WTC11 (cell line): ENCODE results near the gene CCSER2. TPM values are rescaled to one million over a fixed set of nuclear protein-coding genes. Genes with fewer than 3 reads are reported as not detected.
"Not testable (repeated sequence)": the region's sequence is repeated elsewhere in the genome, so short reads cannot be mapped to it uniquely, and the experiment has no call there.

Experiments used
- ATAC-seq: fragments of 200-7000 bp; cut with Tn5 transposase; 2 replicates; pipeline ENCODE4 v1.10.0; 2021; ENCODE audit warnings: mild to moderate bottlenecking, moderate library complexity
- CTCF ChIA-PET: fragments of 300-600 bp; sonication (Branson Sonifier 250); formaldehyde crosslinking; loops from one replicate; lab custom pipeline; 2021; ENCODE audit warnings: antibody characterized with exemption; lab: Charles Lee
- POLR2A ChIA-PET: fragments of 350-600 bp; sonication (Branson Sonifier 250); formaldehyde crosslinking; loops from one replicate; lab custom pipeline; 2021; ENCODE audit warnings: antibody characterized with exemption; lab: Charles Lee
- DNase-seq: peaks from one replicate; pipeline ENCODE4 v3.0.0; 2021; ENCODE audit warnings: low spot score
- H3K27ac Mint-ChIP-seq: 2 replicates; pipeline ENCODE4 v1.8.0; 2021; ENCODE audit warnings: mixed read lengths
- H3K27me3 Mint-ChIP-seq: 2 replicates; pipeline ENCODE4 v1.8.0; 2021; ENCODE audit warnings: low read depth, mild to moderate bottlenecking, moderate library complexity, mixed read lengths
- H3K36me3 Mint-ChIP-seq: 2 replicates; pipeline ENCODE4 v1.8.0; 2021; ENCODE audit warnings: mixed read lengths
- H3K4me1 Mint-ChIP-seq: 2 replicates; pipeline ENCODE4 v1.8.0; 2022; ENCODE audit warnings: mixed read lengths
- H3K4me3 Mint-ChIP-seq: 2 replicates; pipeline ENCODE4 v1.8.0; 2021; ENCODE audit warnings: mild to moderate bottlenecking, moderate library complexity, mixed read lengths
- H3K9me3 Mint-ChIP-seq: 2 replicates; pipeline ENCODE4 v1.8.0; 2021; ENCODE audit warnings: mixed read lengths
- ATF1 ChIP-seq: sonication (generic); formaldehyde crosslinking; IDR thresholded peaks from 2 replicates; pipeline ENCODE4 v1.8.1; 2023; ENCODE audit warnings: mild to moderate bottlenecking, moderate library complexity, missing genetic modification reagents
- CDX4 ChIP-seq: fragments of 250-450 bp; sonication (Bioruptor Pico); IDR thresholded peaks from 2 replicates; pipeline ENCODE4 v1.9.0; 2021; ENCODE audit warnings: moderate library complexity, mild to moderate bottlenecking, inconsistent platforms, borderline replicate concordance
- E2F1 ChIP-seq: sonication (generic); formaldehyde crosslinking; IDR thresholded peaks from 2 replicates; pipeline ENCODE4 v1.8.0; 2022; ENCODE audit warnings: mild to moderate bottlenecking, missing genetic modification reagents
- FOXJ3 ChIP-seq: sonication (generic); formaldehyde crosslinking; IDR thresholded peaks from 2 replicates; pipeline ENCODE4 v1.9.0; 2021; ENCODE audit warnings: missing genetic modification reagents, mild to moderate bottlenecking, borderline replicate concordance
- FOXK1 ChIP-seq: sonication (generic); formaldehyde crosslinking; IDR thresholded peaks from 2 replicates; pipeline ENCODE4 v1.8.0; 2022; ENCODE audit warnings: mild to moderate bottlenecking, moderate library complexity, missing genetic modification reagents
- MAX ChIP-seq: sonication (generic); formaldehyde crosslinking; IDR thresholded peaks from 2 replicates; pipeline ENCODE4 v1.8.0; 2022; ENCODE audit warnings: mild to moderate bottlenecking, missing genetic modification reagents
- MXD4 ChIP-seq: fragments of 250-450 bp; sonication (Bioruptor Pico); IDR thresholded peaks from 2 replicates; pipeline ENCODE4 v1.8.0; 2021; ENCODE audit warnings: mild to moderate bottlenecking, moderate library complexity, borderline replicate concordance
- NFYB ChIP-seq: sonication (generic); formaldehyde crosslinking; conservative IDR thresholded peaks from 2 replicates; pipeline ENCODE4 v1.8.0; 2022; ENCODE audit warnings: low read depth, missing genetic modification reagents
- RELA ChIP-seq: sonication (generic); formaldehyde crosslinking; IDR thresholded peaks from 2 replicates; pipeline ENCODE4 v1.8.1; 2022; ENCODE audit warnings: missing genetic modification reagents, mild to moderate bottlenecking, borderline replicate concordance
- SMAD3 ChIP-seq: sonication (generic); formaldehyde crosslinking; IDR thresholded peaks from 2 replicates; pipeline ENCODE4 v1.8.0; 2022; ENCODE audit warnings: missing genetic modification reagents, mild to moderate bottlenecking, borderline replicate concordance
- TCF7 ChIP-seq: sonication (generic); formaldehyde crosslinking; IDR thresholded peaks from 2 replicates; pipeline ENCODE4 v1.8.0; 2022; ENCODE audit warnings: mild to moderate bottlenecking, low read depth, missing genetic modification reagents, moderate library complexity
- TEAD1 ChIP-seq: sonication (generic); formaldehyde crosslinking; IDR thresholded peaks from 2 replicates; pipeline ENCODE4 v1.8.0; 2022; ENCODE audit warnings: mild to moderate bottlenecking, missing genetic modification reagents
- ZBTB21 ChIP-seq: sonication (generic); formaldehyde crosslinking; IDR thresholded peaks from 2 replicates; pipeline ENCODE4 v1.8.1; 2023; ENCODE audit warnings: mild to moderate bottlenecking, missing genetic modification reagents, borderline replicate concordance
- ZNF219 ChIP-seq: sonication (generic); formaldehyde crosslinking; IDR thresholded peaks from 2 replicates; pipeline ENCODE4 v1.8.0; 2023; ENCODE audit warnings: missing genetic modification reagents, mild to moderate bottlenecking, borderline replicate concordance
- ZNF317 ChIP-seq: sonication (generic); formaldehyde crosslinking; IDR thresholded peaks from 2 replicates; pipeline ENCODE4 v1.8.1; 2023; ENCODE audit warnings: low read depth, mild to moderate bottlenecking, moderate library complexity, missing genetic modification reagents, borderline replicate concordance
- ZNF425 ChIP-seq: fragments of 250-450 bp; sonication (Bioruptor Pico); conservative IDR thresholded peaks from 2 replicates; pipeline ENCODE4 v1.9.0; 2021; ENCODE audit warnings: mild to moderate bottlenecking
- ZSCAN18 ChIP-seq: fragments of 250-450 bp; sonication (Bioruptor Pico); IDR thresholded peaks from 2 replicates; pipeline ENCODE4 v2.1.2; 2022; ENCODE audit warnings: mild to moderate bottlenecking, moderate library complexity
- total RNA-seq: library from RNA; stranded (reverse); gene quantifications from 3 replicates; pipeline ENCODE4 v1.2.3, GENCODE V29; 2021

The CCSER2 gene
- total RNA-seq, 1 experiment from 2014 or later = 30.6 TPM

- TF ChIP-seq ZNF425 (CRISPR knock-in tag) (no peak), MXD4 (CRISPR knock-in tag) (no peak), MAX (CRISPR knock-in tag) (no peak), ZNF219 (CRISPR knock-in tag) (no peak), ZSCAN18 (no peak), ZBTB21 (CRISPR knock-in tag) (no peak), SMAD3 (CRISPR knock-in tag) (no peak), CDX4 (CRISPR knock-in tag) (no peak), NFYB (CRISPR knock-in tag) (no peak), TEAD1 (CRISPR knock-in tag) (no peak)
- TF ChIP-seq, all 79 proteins: peak for 0
Measured at GRCh38 chr10:84440781-84441180, 112.4 kb downstream of the CCSER2 start (continued).

- H3K27me3 Mint-ChIP-seq = no peaks in the 10 kb centered on the region
- ATAC-seq (peak; percentile 64), DNase-seq (no peak)
- H3K36me3 Mint-ChIP-seq = peaks cover 9% of the 10 kb centered on the region
- TF ChIP-seq ATF1 (CRISPR knock-in tag) (no peak), ZNF219 (CRISPR knock-in tag) (no peak)
- 0 out of 2 replicates have a peak overlapping the region, but pooled peaks have one; percentile 6 for H3K27ac Mint-ChIP-seq
- ChIA-PET POLR2A (no interaction called here), CTCF (interaction anchor here (0.8 to 1.2 kb wide), 2 partner anchors 18 to 89 kb away, joined by 3 to 7 read pairs; no protein-coding TSS in a partner anchor)
- no peak overlapping the region for H3K4me3 Mint-ChIP-seq
- H3K9me3 Mint-ChIP-seq = peaks cover 6% of the 10 kb centered on the region
- H3K4me1 Mint-ChIP-seq = peaks cover 14% of the 10 kb centered on the region
Measured at GRCh38 chr10:84447701-84448400, 119.5 kb downstream of the CCSER2 start.

GRCh38 chr10:84449351-84449750, 121.0 kb downstream of the CCSER2 start:
- CTCF ChIA-PET = interaction anchor here (1.0 to 1.2 kb wide), 2 partner anchors 19 to 88 kb away, joined by 3 read pairs; no protein-coding TSS in a partner anchor

GRCh38 chr10:84452003-84452402, 123.6 kb downstream of the CCSER2 start:
- H3K4me3 Mint-ChIP-seq = no peak overlapping the region
- ATAC-seq (no peak), DNase-seq (no peak)
- no peak overlapping the region for H3K27ac Mint-ChIP-seq
- H3K4me1 Mint-ChIP-seq = peaks cover 18% of the 10 kb centered on the region
- ChIA-PET POLR2A (no interaction called here), CTCF (no interaction called here)
- peaks cover 5% of the 10 kb centered on the region for H3K9me3 Mint-ChIP-seq
- TF ChIP-seq ZNF317 (CRISPR knock-in tag) = no peak
- no peak for TF ChIP-seq FOXK1 (CRISPR knock-in tag)
- no peak for TF ChIP-seq TCF7 (CRISPR knock-in tag)
- TF ChIP-seq ZBTB21 (CRISPR knock-in tag) = no peak
- TF ChIP-seq E2F1 (CRISPR knock-in tag) = no peak
- TF ChIP-seq FOXJ3 = no peak
- TF ChIP-seq RELA (CRISPR knock-in tag) = no peak
- H3K27me3 Mint-ChIP-seq = no peaks in the 10 kb centered on the region
- peaks cover 4% of the 10 kb centered on the region; the same call in 1 of the 2 replicates for H3K36me3 Mint-ChIP-seq

More at GRCh38 chr10:84449351-84449750, 121.0 kb downstream of the CCSER2 start:
- not testable (repeated sequence) for H3K27ac Mint-ChIP-seq, DNase-seq, H3K4me3 Mint-ChIP-seq, H3K27me3 Mint-ChIP-seq, H3K9me3 Mint-ChIP-seq, H3K36me3 Mint-ChIP-seq, ATAC-seq
- POLR2A ChIA-PET = interaction anchor here (0.5 kb wide), 1 partner anchor 100 kb away, joined by 3 read pairs; no protein-coding TSS in a partner anchor
- H3K4me1 Mint-ChIP-seq = peaks cover 14% of the 10 kb centered on the region
